Stomach (tissue), 19 donors: ENCODE data around the gene RGS9BP. TPM values are rescaled to one million over a fixed set of nuclear protein-coding genes. Genes with fewer than 3 reads are reported as not detected.

Experiments
- DNase-seq, 2 donors: peaks; one replicate each; pipeline versions ENCODE4 v3.0.0 to v3.0.0-alpha.2; 2013 to 2019
- H3K27ac ChIP-seq, 5 donors: fragments of 200-600 bp in 4 of 5; sonication (generic) in 4 of 5; one replicate each; pipeline ENCODE4 v1.5.1; 2013 to 2019; ENCODE audit warnings: mild to moderate bottlenecking in 1 of 5, moderate library complexity in 1 of 5
- H3K27me3 ChIP-seq, 3 donors: fragments of 200-600 bp; sonication (generic); one replicate each; pipeline ENCODE4 v1.5.1; 2017 to 2019; ENCODE audit warnings: mixed run types in 1 of 3
- H3K36me3 ChIP-seq, 4 donors: fragments of 200-600 bp; sonication (generic); 1 replicate in 3 of 4; 2 replicates in 1 of 4; pipeline ENCODE4 v1.5.1; 2016 to 2019
- H3K4me1 ChIP-seq, 4 donors: fragments of 200-600 bp; sonication (generic); one replicate each; pipeline ENCODE4 v1.5.1; 2016 to 2019
- H3K4me3 ChIP-seq, 4 donors: fragments of 200-600 bp; sonication (generic) in 3 of 4; one replicate each; pipeline ENCODE4 v1.5.1; 2016 to 2019; ENCODE audit warnings: mild to moderate bottlenecking in 1 of 4
- H3K9me3 ChIP-seq, 4 donors: fragments of 200-600 bp; sonication (generic); one replicate each; pipeline ENCODE4 v1.5.1; 2016 to 2019
- CTCF ChIP-seq, 7 experiments: fragments of 450-650 bp in 4 of 7; fragments of 200-600 bp in 3 of 7; sonication (generic) in 3 of 7; IDR thresholded peaks; one replicate each; pipeline ENCODE4 v1.5.1; 2016 to 2019; ENCODE audit warnings: antibody characterized with exemption in 7 of 7, control low read depth in 2 of 7, mild to moderate bottlenecking in 1 of 7
- EP300 ChIP-seq: sonication (generic); formaldehyde crosslinking; IDR thresholded peaks from one replicate; pipeline ENCODE4 v1.6.1; 2017; ENCODE audit warnings: antibody characterized with exemption
- POLR2A ChIP-seq, 4 donors: fragments of 450-650 bp; IDR thresholded peaks; one replicate each; pipeline ENCODE4 v1.6.1; 2016; ENCODE audit warnings: antibody characterized with exemption in 4 of 4, control low read depth in 2 of 4, mild to moderate bottlenecking in 1 of 4, moderate library complexity in 1 of 4
- POLR2AphosphoS5 ChIP-seq, 3 donors: sonication (generic); formaldehyde crosslinking; IDR thresholded peaks; one replicate each; pipeline ENCODE4 v1.6.1; 2016; ENCODE audit warnings: antibody characterized with exemption in 3 of 3
- WGBS, 5 donors: extraction: QIAGEN DNeasy Blood & Tissue Kit in 3 of 5; methylation state at CpG; one replicate each; pipeline versions ENCODE4 v1.1.5 to v1.1.7; 2013 to 2018; 5-methylcytosine and 5-hydroxymethylcytosine counted together
- intact Hi-C: fragments of 100-400 bp; cut with DNase I; formaldehyde crosslinking; loops from one replicate; pipeline ENCODE4 v1.15.1; 2023; ENCODE audit warnings: low total_unique reads
- long read RNA-seq, 10 donors: transcript quantifications; one replicate each; lab custom pipeline, GENCODE V29; 2026
- polyA plus RNA-seq, 3 donors: library from polyadenylated mRNA; stranded (reverse); fragments of 200-250 nt; gene quantifications; one replicate each; pipeline ENCODE4 v1.2.3, GENCODE V29; 2013
- total RNA-seq, 5 donors: library from RNA; depleted of rRNA; stranded (reverse); fragments of >200 nt; gene quantifications; one replicate each; pipeline versions ENCODE4 v1.1.0 to v1.2.3, GENCODE V29; 2014 to 2016
- donor health status: healthy with polysubstance abuse.
- donor health status: Bipolar disorder and iron deficiency.
- donor health status: healthy.

The RGS9BP gene, protein sequence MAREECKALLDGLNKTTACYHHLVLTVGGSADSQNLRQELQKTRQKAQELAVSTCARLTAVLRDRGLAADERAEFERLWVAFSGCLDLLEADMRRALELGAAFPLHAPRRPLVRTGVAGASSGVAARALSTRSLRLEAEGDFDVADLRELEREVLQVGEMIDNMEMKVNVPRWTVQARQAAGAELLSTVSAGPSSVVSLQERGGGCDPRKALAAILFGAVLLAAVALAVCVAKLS
- total RNA-seq (1 to 10 TPM in 1 of 5 donors, under 1 TPM in 1, not detected in 3; 0.73 to 1.2 TPM), polyA plus RNA-seq (under 1 TPM; 0.15 to 0.19 (median 0.18) TPM)
- long read RNA-seq, donor 1, result 0 reads
- long read RNA-seq, donor 2, result 0 reads
- long read RNA-seq, donor 3, result 0 reads
- long read RNA-seq, donor 4, result 0 reads
- long read RNA-seq, donor 5, result 0 reads
- long read RNA-seq, donor 6, result 0 reads
- long read RNA-seq, donor 7, partial matches to known transcripts, result 0 of 1 reads
- long read RNA-seq, donor 7, other reads (novel, unspliced or antisense), result 0 of 1 reads
- long read RNA-seq, donor 8, result 0 reads
- long read RNA-seq, donor 9, partial matches to known transcripts, result 0 of 1 reads
- long read RNA-seq, donor 9, other reads (novel, unspliced or antisense), result 0 of 1 reads
- long read RNA-seq, donor 10, result 0 reads

GRCh38 chr19:32675720-32676185, at the start of gene RGS9BP:
TSS of gene RGS9BP (plus strand) at chr19:32675848. CDS start at chr19:32676264, 416 bp downstream.
- 2 to 4% (median 2%) methylated on average over 9 to 53 of the region's 53 CpGs for WGBS, 5 donors
- Histone ChIP-seq H3K36me3 (no peaks in the 10 kb centered on the region), H3K27me3 (peaks cover 0 to 27% (median 19%) of the 10 kb centered on the region in 3 donors), H3K4me1 (peaks cover 32 to 52% (median 43%) of the 10 kb centered on the region in 4 donors), H3K4me3 (peak within 1 kb of the TSS; percentile 92 to 100 (median 98)), H3K9me3 (no peaks in the 10 kb centered on the region), H3K27ac (peak within 1 kb of the TSS; percentile 86 to 95 (median 92))
- TF ChIP-seq POLR2A (IDR thresholded peaks at IDR 0.05), result no peak
- no peak for TF ChIP-seq EP300
- TF ChIP-seq POLR2AphosphoS5 (IDR thresholded peaks at IDR 0.05), result no peak
- no peak for TF ChIP-seq CTCF (IDR thresholded peaks at IDR 0.05)
- DNase-seq, result peak; percentile 83 to 85
- intact Hi-C loops, result no loop called here

GRCh38 chr19:32626969-32627368, 48.7 kb upstream of the RGS9BP start:
- H3K27ac ChIP-seq, result no peak overlapping the region
- H3K36me3 ChIP-seq, result peaks cover 64 to 99% (median 97%) of the 10 kb centered on the region in 4 donors
- DNase-seq, result no peak
- TF ChIP-seq POLR2A (IDR thresholded peaks at IDR 0.05) (no peak), CTCF (IDR thresholded peaks at IDR 0.05) (no peak), EP300 (no peak), POLR2AphosphoS5 (IDR thresholded peaks at IDR 0.05) (no peak)
- 95 to 99% (median 99%) methylated on average over 4 of the region's 4 CpGs for whole genome bisulfite sequencing, 5 donors
- H3K9me3 ChIP-seq, result no peaks in the 10 kb centered on the region
- intact Hi-C loops, result no loop called here
- H3K27me3 ChIP-seq, result no peaks in the 10 kb centered on the region
- H3K4me3 ChIP-seq, result no peak overlapping the region
- H3K4me1 ChIP-seq, result no peaks in the 10 kb centered on the region

GRCh38 chr19:32627714-32628270, 47.9 kb upstream of the RGS9BP start:
- intact Hi-C loops, result no loop called here
- H3K27me3 ChIP-seq, result no peaks in the 10 kb centered on the region
- no peaks in the 10 kb centered on the region for H3K4me1 ChIP-seq
- H3K4me3 ChIP-seq, result no peak overlapping the region
- 87 to 93% (median 90%) methylated on average over 12 to 15 of the region's 15 CpGs for WGBS, 5 donors
- no peak for DNase-seq
- H3K9me3 ChIP-seq, result no peaks in the 10 kb centered on the region
- TF ChIP-seq POLR2AphosphoS5 (IDR thresholded peaks at IDR 0.05) (no peak), EP300 (no peak), CTCF (IDR thresholded peaks at IDR 0.05) (no peak)
- H3K36me3 ChIP-seq, result peaks cover 56 to 99% (median 95%) of the 10 kb centered on the region in 4 donors
- H3K27ac ChIP-seq, result no peak overlapping the region

- no peak for DNase-seq
- no peaks in the 10 kb centered on the region for H3K27me3 ChIP-seq
- TF ChIP-seq EP300 (no peak), POLR2AphosphoS5 (IDR thresholded peaks at IDR 0.05) (no peak), POLR2A (IDR thresholded peaks at IDR 0.05) (no peak), CTCF (IDR thresholded peaks at IDR 0.05) (no peak)
- no peaks in the 10 kb centered on the region for H3K9me3 ChIP-seq
- intact Hi-C loops, result no loop called here
- 83 to 100% (median 87%) methylated on average over 6 to 14 of the region's 14 CpGs for WGBS, 5 donors
- peaks cover 46 to 96% (median 90%) of the 10 kb centered on the region in 4 donors for H3K36me3 ChIP-seq
- H3K4me3 ChIP-seq, result no peak overlapping the region
- H3K27ac ChIP-seq, result no peak overlapping the region
- no peaks in the 10 kb centered on the region for H3K4me1 ChIP-seq
Measured at GRCh38 chr19:32630338-32630737, 45.3 kb upstream of the RGS9BP start.
